ENCODE results near the gene NABP2.
"Not testable (repeated sequence)": the region's sequence is repeated elsewhere in the genome, so short reads cannot be mapped to it uniquely, and the experiment has no call there.

GRCh38 chr12:56262955-56263354 lies 38.8 kb downstream of the NABP2 start:
- TF ChIP-seq CTCF, POLR2A (IDR thresholded peaks at IDR 0.05): not testable (repeated sequence)
